GM19238 (cell line): ENCODE results near the gene PLCD3.

Experiments
- DNase-seq: peaks from one replicate; pipeline ENCODE4 v3.0.0; 2011; ENCODE audit warnings: low spot score; ENCODE audit not compliant: insufficient read length

PLCD3 gene

GRCh38 chr17:45132320-45132571, at the start of gene PLCD3:
Gene PLCD3, minus strand, starts transcription at chr17:45132515. Its CDS starts 105 bp downstream, at chr17:45132410.
- DNase-seq: no peak

GRCh38 chr17:45177563-45177962, 45.2 kb upstream of the PLCD3 start:
- DNase-seq: no peak

GRCh38 chr17:45175759-45176115, 43.4 kb upstream of the PLCD3 start:
- no peak for DNase-seq

- DNase-seq: peak; percentile 50
Observed at GRCh38 chr17:45172541-45173286, 40.4 kb upstream of the PLCD3 start.

GRCh38 chr17:45172232-45172540, 39.9 kb upstream of the PLCD3 start:
- no peak for DNase-seq

- no peak for DNase-seq
Observed at GRCh38 chr17:45171338-45172231, 39.3 kb upstream of the PLCD3 start.

- DNase-seq: no peak
Observed at GRCh38 chr17:45170931-45171337, 38.6 kb upstream of the PLCD3 start.

- DNase-seq: no peak
Observed at GRCh38 chr17:45170280-45170930, 38.1 kb upstream of the PLCD3 start.

GRCh38 chr17:45168991-45169752, 36.9 kb upstream of the PLCD3 start:
- no peak for DNase-seq

- no peak for DNase-seq
Observed at GRCh38 chr17:45164734-45165269, 32.5 kb upstream of the PLCD3 start.

GRCh38 chr17:45162025-45162687, 29.8 kb upstream of the PLCD3 start:
- no peak for DNase-seq

GRCh38 chr17:45161288-45162024, 29.1 kb upstream of the PLCD3 start, which contains the start of gene HEXIM2:
Gene HEXIM2, plus strand, starts transcription at chr17:45161875. Its CDS starts 919 bp downstream, at chr17:45162794.
- peak; percentile 93 for DNase-seq

- DNase-seq: peak; percentile 39
Observed at GRCh38 chr17:45160447-45161287, 28.4 kb upstream of the PLCD3 start.

- DNase-seq: no peak
Observed at GRCh38 chr17:45156242-45156641, 23.9 kb upstream of the PLCD3 start.

- DNase-seq: no peak
Observed at GRCh38 chr17:45155483-45155882, 23.2 kb upstream of the PLCD3 start.

GRCh38 chr17:45155029-45155428, 22.7 kb upstream of the PLCD3 start:
- no peak for DNase-seq

- DNase-seq: no peak
Observed at GRCh38 chr17:45150911-45151809, 18.8 kb upstream of the PLCD3 start.
